LHCN-M2 (cell line): ENCODE data around the gene MLC1. TPM values are rescaled to one million over a fixed set of nuclear protein-coding genes. Genes with fewer than 3 reads are reported as not detected.

Source experiments
- DNase-seq: peaks from one replicate; pipeline ENCODE4 v3.0.0-alpha.2; 2012; ENCODE audit warnings: low read depth
- polyA plus RNA-seq: library from polyadenylated mRNA; unstranded; fragments of >200 nt; gene quantifications from one replicate; pipeline ENCODE4 v1.2.1, GENCODE V29; 2012; ENCODE audit warnings: missing spikeins
- total RNA-seq: library from RNA; depleted of rRNA; stranded (reverse); fragments of >200 nt; gene quantifications from 2 replicates; pipeline ENCODE4 v1.2.3, GENCODE V29; 2014; rRNA removed

Gene MLC1
- total RNA-seq: not detected in 2 replicates
- not detected for polyA plus RNA-seq

- no peak for DNase-seq
These were observed at the start of gene MLC1 for GRCh38 chr22:50085211-50085972. TSS of gene MLC1 (minus strand) at chr22:50085426. CDS start at chr22:50084902, 524 bp downstream.

DNA sequence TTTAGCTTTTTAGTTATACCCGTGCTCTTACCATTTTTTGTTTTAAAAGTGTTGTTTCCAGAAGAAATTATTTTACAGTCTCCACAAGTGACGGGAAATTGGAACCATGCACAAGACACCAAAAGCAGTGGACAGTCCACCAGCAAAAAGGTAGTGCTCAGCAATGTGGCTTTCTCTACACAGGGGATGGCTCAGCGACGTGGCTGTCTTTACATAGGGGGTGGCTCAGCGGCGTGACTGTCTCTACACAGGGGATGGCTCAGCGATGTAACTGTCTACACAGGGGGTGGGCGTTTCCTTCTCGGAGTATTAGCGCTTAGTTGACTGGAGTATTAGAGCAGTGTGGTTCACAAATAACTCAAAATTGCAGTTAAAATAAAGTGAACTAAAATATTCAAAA, 49.3 kb upstream of the MLC1 start:
- no peak for DNase-seq

DNA sequence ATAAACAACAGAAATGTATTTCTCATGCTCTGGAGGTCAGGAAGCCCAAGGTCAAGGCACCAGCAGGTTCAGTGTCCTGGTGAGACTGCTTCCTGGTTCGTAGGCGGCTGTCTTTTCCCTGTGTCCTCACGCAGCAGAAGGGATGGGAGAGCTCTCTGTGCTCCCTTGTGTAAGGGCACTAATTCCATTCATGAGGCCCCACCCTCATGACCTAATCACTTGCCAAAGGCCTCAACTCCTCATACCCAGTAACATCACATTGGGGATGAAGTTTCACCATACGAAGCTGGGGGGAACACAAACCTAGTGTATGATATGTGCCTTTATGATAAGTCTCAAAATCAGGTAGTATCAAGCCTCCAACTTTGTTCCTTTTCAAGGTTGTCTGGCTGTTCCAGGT, 46.7 kb upstream of the MLC1 start:
- DNase-seq: no peak

- DNase-seq: peak; percentile 14
These were observed 44.0 kb upstream of the MLC1 start for GRCh38 chr22:50129121-50129736.

DNA sequence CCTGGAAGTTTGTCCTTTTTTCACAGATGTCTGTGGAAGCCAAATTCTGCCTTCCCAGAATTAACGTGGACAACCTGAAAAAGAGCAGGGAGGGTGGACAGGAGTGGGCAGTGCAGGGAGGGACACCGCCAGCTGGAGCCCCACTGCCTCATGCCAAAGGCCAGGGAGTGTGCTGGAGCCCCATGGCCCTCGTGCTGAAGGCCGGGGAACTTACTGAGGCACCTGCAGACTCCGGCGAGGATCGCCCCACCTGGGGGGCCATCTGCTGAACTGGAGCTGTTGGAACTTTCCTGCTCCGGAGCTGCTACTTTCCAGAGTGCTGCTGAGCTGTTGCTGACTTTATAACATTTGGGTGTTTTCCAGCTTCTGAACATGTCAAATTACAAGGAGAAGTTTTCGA, 39.8 kb upstream of the MLC1 start:
- no peak for DNase-seq

- no peak for DNase-seq
These were observed 37.9 kb upstream of the MLC1 start for GRCh38 chr22:50123119-50123518.

DNA sequence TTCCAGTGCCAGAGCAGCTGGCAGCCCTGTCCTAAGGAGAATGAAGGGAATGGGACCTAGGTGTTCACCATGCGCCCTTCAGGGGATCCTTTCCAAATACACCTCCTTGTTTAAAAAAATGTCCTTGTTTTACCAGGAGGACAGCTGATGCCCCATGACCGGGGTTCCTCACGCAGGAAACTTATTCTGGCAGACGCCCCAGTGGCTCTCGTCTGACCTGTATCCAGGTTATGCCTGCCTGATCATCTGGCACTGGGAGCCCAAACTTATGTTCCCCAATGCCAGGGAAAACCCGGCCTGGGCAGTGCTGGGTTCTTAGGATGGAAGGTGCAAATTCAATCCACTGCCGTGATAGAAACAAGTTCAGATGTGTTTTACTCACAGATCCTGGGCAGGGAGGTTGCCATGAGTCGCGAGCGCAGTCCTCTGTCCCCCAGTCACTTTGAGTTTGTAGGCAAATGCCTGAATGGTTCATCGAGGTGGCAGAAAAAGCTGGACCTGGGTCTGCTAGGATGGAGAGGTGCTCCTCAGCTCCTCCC, 36.0 kb upstream of the MLC1 start:
- no peak for DNase-seq

GRCh38 chr22:50119768-50120251, 34.6 kb upstream of the MLC1 start:
- no peak for DNase-seq

- DNase-seq: no peak
These were observed 34.0 kb upstream of the MLC1 start for GRCh38 chr22:50119169-50119767.

GRCh38 chr22:50118557-50119168, 33.4 kb upstream of the MLC1 start:
- DNase-seq: peak; percentile 61

DNA sequence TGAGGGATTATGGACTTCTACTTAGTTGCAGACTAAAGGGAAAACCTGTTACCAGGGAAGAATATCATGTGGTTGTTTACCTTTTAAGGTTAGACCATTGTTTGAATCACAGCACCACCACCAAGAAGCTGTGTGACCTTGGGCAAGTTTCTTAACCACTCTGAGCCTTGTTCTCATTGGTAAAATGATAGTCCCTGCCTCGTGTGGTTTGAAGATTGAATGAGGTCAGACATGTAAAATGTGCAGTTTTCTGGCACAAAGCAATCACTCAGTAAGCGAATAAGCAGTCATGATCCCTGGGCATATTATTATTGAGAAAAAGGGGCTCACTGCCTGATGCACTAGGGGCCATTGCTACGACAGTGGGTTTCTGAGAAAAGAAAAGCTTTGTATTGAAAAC, 32.9 kb upstream of the MLC1 start:
- no peak for DNase-seq

GRCh38 chr22:50117168-50117762, 32.0 kb upstream of the MLC1 start:
- DNase-seq: no peak

DNA sequence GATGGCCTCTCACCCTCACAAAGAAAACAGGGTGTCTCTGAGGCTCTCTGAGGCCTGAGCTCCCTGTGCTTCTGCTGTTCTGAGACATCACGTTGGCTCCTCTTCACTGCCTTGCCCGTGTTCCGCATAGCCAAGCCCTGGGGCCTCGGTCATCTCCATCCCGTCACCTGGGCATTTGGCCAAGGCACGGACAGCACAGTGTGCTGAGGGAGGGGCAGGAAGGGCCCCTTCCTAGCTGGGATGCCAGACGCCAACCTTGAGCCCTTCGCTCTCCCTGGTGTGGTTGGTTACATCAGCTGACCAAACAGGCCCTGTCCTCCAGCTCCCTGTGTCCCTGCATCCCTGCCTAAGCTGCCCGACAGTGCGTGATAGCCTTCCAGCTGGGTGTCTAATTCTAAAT, 30.5 kb upstream of the MLC1 start:
- DNase-seq: no peak

- DNase-seq: peak; percentile 60
These were observed 29.2 kb upstream of the MLC1 start for GRCh38 chr22:50114221-50115021.

- peak; percentile 16 for DNase-seq
These were observed 27.2 kb upstream of the MLC1 start for GRCh38 chr22:50112151-50113118.

DNA sequence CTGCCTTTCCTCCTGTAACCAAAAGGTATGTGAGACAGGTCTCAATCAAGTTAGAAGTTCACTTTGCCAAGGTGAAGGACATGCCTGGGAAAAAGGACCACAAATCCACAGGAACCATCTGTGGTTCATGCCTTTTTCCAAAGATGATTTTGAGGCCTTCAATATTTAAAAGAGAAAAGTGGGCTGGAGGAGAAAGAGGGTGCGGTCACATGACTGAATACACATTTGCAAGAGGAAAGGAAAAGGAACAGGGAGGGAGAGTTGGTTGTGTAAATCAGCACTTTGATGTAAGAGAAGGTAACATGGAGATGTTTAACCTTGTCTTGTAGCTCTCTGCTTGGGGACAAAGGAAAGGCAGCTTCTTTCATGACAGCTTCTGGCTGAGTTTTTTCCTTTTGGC, 25.8 kb upstream of the MLC1 start:
- no peak for DNase-seq

DNA sequence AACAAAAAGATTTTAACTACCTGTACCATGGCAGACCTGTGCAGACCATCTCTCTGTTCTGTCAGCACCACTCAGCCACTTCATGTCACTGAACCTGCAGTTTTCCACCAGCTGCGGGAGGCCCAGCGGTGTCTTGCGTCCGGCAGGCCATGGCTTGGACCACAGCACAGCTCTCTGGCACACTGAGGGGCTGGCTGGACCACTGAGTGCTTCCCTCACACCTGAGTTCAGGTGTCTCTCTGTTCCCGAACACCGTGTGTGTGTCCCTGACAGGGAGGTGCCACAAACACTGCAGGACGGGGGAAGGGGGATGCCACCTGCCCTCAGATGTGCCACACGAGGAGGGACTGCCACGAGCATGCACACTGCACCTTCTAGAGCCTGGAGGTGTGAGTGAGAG, 22.3 kb upstream of the MLC1 start:
- no peak for DNase-seq

- DNase-seq: no peak
These were observed 20.2 kb upstream of the MLC1 start for GRCh38 chr22:50105208-50106100.
